Dendritic cell treated with granulocyte-macrophage colony-stimulating factor and Interleukin-4, amounts not matched to agents 40 ng/mL and 50 ng/mL, for 4 days (primary cell): ENCODE measurements around the gene FHOD3.
"Not testable (repeated sequence)": the region's sequence is repeated elsewhere in the genome, so short reads cannot be mapped to it uniquely, and the experiment has no call there.

ENCODE experiments used
- H3K27ac Mint-ChIP-seq: one replicate; pipeline ENCODE4 v1.8.0; 2022; ENCODE audit warnings: mild to moderate bottlenecking, mixed read lengths
- H3K27me3 Mint-ChIP-seq: one replicate; pipeline ENCODE4 v1.8.0; 2022; ENCODE audit warnings: mild to moderate bottlenecking, mixed read lengths
- H3K36me3 Mint-ChIP-seq: one replicate; pipeline ENCODE4 v1.8.0; 2022; ENCODE audit warnings: low read depth, mixed read lengths
- H3K4me1 Mint-ChIP-seq: one replicate; pipeline ENCODE4 v1.8.0; 2022; ENCODE audit warnings: low read depth, mixed read lengths
- H3K4me3 Mint-ChIP-seq: one replicate; pipeline ENCODE4 v1.8.0; 2022; ENCODE audit warnings: mild to moderate bottlenecking, moderate library complexity, mixed read lengths
- H3K9me3 Mint-ChIP-seq: one replicate; pipeline ENCODE4 v1.8.0; 2022; ENCODE audit warnings: mixed read lengths
- intact Hi-C: fragments of 100-400 bp; cut with micrococcal nuclease; formaldehyde crosslinking; loops from one replicate; pipeline ENCODE4 v1.15.0; 2022

Gene FHOD3

GRCh38 chr18:36460324-36460850, 162.9 kb downstream of the FHOD3 start:
- H3K9me3 Mint-ChIP-seq, result no peaks in the 10 kb centered on the region
- H3K36me3 Mint-ChIP-seq, result no peaks in the 10 kb centered on the region
- no peak overlapping the region for H3K4me3 Mint-ChIP-seq
- no peak overlapping the region for H3K27ac Mint-ChIP-seq
- intact Hi-C loops, result no loop called here
- H3K27me3 Mint-ChIP-seq, result peaks cover 2% of the 10 kb centered on the region
- H3K4me1 Mint-ChIP-seq, result no peaks in the 10 kb centered on the region

- Mint-ChIP-seq H3K27ac (no peak overlapping the region), H3K9me3 (no peaks in the 10 kb centered on the region), H3K4me1 (no peaks in the 10 kb centered on the region), H3K4me3 (no peak overlapping the region), H3K27me3 (peaks cover 2% of the 10 kb centered on the region), H3K36me3 (no peaks in the 10 kb centered on the region)
- intact Hi-C loops, result no loop called here
These were observed 163.3 kb downstream of the FHOD3 start for GRCh38 chr18:36460854-36461253.

- Mint-ChIP-seq H3K4me1 (no peaks in the 10 kb centered on the region), H3K27ac (no peak overlapping the region), H3K36me3 (no peaks in the 10 kb centered on the region), H3K9me3 (no peaks in the 10 kb centered on the region), H3K4me3 (no peak overlapping the region), H3K27me3 (peaks cover 2% of the 10 kb centered on the region)
- intact Hi-C loops, result no loop called here
These were observed 164.1 kb downstream of the FHOD3 start for GRCh38 chr18:36461551-36461987.

- H3K4me3 Mint-ChIP-seq, H3K27me3 Mint-ChIP-seq, H3K27ac Mint-ChIP-seq, H3K9me3 Mint-ChIP-seq, H3K4me1 Mint-ChIP-seq, intact Hi-C loops, H3K36me3 Mint-ChIP-seq: not testable (repeated sequence)
These were observed 166.0 kb downstream of the FHOD3 start for GRCh38 chr18:36463516-36463915.

GRCh38 chr18:36464126-36464651, 166.7 kb downstream of the FHOD3 start:
- intact Hi-C loops, result no loop called here
- no peaks in the 10 kb centered on the region for H3K9me3 Mint-ChIP-seq

GRCh38 chr18:36465276-36465675, 167.8 kb downstream of the FHOD3 start:
- no peak overlapping the region for H3K27ac Mint-ChIP-seq
- H3K4me3 Mint-ChIP-seq, result no peak overlapping the region
- intact Hi-C loops, result no loop called here
- H3K9me3 Mint-ChIP-seq, result no peaks in the 10 kb centered on the region
- H3K27me3 Mint-ChIP-seq, result no peaks in the 10 kb centered on the region
- no peaks in the 10 kb centered on the region for H3K4me1 Mint-ChIP-seq
- no peaks in the 10 kb centered on the region for H3K36me3 Mint-ChIP-seq

More at GRCh38 chr18:36464126-36464651, 166.7 kb downstream of the FHOD3 start:
- Mint-ChIP-seq H3K27me3 (no peaks in the 10 kb centered on the region), H3K4me1 (no peaks in the 10 kb centered on the region), H3K27ac (no peak overlapping the region), H3K36me3 (no peaks in the 10 kb centered on the region), H3K4me3 (no peak overlapping the region)

- no peaks in the 10 kb centered on the region for H3K36me3 Mint-ChIP-seq
- H3K27ac Mint-ChIP-seq, result no peak overlapping the region
- intact Hi-C loops, result no loop called here
- no peaks in the 10 kb centered on the region for H3K9me3 Mint-ChIP-seq
- H3K4me3 Mint-ChIP-seq, result no peak overlapping the region
- H3K27me3 Mint-ChIP-seq, result no peaks in the 10 kb centered on the region
- H3K4me1 Mint-ChIP-seq, result no peaks in the 10 kb centered on the region
These were observed 168.5 kb downstream of the FHOD3 start for GRCh38 chr18:36465970-36466369.

- H3K9me3 Mint-ChIP-seq, result no peaks in the 10 kb centered on the region
- H3K27me3 Mint-ChIP-seq, result no peaks in the 10 kb centered on the region
- no peaks in the 10 kb centered on the region for H3K36me3 Mint-ChIP-seq
- H3K4me3 Mint-ChIP-seq, result no peak overlapping the region
- intact Hi-C loops, result no loop called here
- no peaks in the 10 kb centered on the region for H3K4me1 Mint-ChIP-seq
- H3K27ac Mint-ChIP-seq, result no peak overlapping the region
These were observed 170.1 kb downstream of the FHOD3 start for GRCh38 chr18:36467614-36468013.

GRCh38 chr18:36468161-36468560, 170.6 kb downstream of the FHOD3 start:
- H3K27me3 Mint-ChIP-seq, result no peaks in the 10 kb centered on the region
- intact Hi-C loops, result no loop called here

GRCh38 chr18:36469461-36469860, 171.9 kb downstream of the FHOD3 start:
- Mint-ChIP-seq H3K27ac (no peak overlapping the region), H3K27me3 (no peaks in the 10 kb centered on the region), H3K9me3 (no peaks in the 10 kb centered on the region), H3K4me3 (no peak overlapping the region), H3K36me3 (no peaks in the 10 kb centered on the region), H3K4me1 (no peaks in the 10 kb centered on the region)
- intact Hi-C loops, result no loop called here

More at GRCh38 chr18:36468161-36468560, 170.6 kb downstream of the FHOD3 start:
- H3K9me3 Mint-ChIP-seq, result no peaks in the 10 kb centered on the region
- H3K4me1 Mint-ChIP-seq, result no peaks in the 10 kb centered on the region
- no peak overlapping the region for H3K27ac Mint-ChIP-seq
- no peak overlapping the region for H3K4me3 Mint-ChIP-seq
- no peaks in the 10 kb centered on the region for H3K36me3 Mint-ChIP-seq

- Mint-ChIP-seq H3K4me3 (no peak overlapping the region), H3K9me3 (no peaks in the 10 kb centered on the region), H3K36me3 (no peaks in the 10 kb centered on the region), H3K27me3 (no peaks in the 10 kb centered on the region), H3K4me1 (no peaks in the 10 kb centered on the region), H3K27ac (no peak overlapping the region)
- intact Hi-C loops, result no loop called here
These were observed 173.4 kb downstream of the FHOD3 start for GRCh38 chr18:36470896-36471295.

GRCh38 chr18:36471393-36471792, 173.9 kb downstream of the FHOD3 start:
- no peaks in the 10 kb centered on the region for H3K9me3 Mint-ChIP-seq
- no peak overlapping the region for H3K4me3 Mint-ChIP-seq
- H3K36me3 Mint-ChIP-seq, result no peaks in the 10 kb centered on the region
- intact Hi-C loops, result no loop called here
- no peaks in the 10 kb centered on the region for H3K4me1 Mint-ChIP-seq
- no peak overlapping the region for H3K27ac Mint-ChIP-seq
- no peaks in the 10 kb centered on the region for H3K27me3 Mint-ChIP-seq

GRCh38 chr18:36476433-36476832, 178.9 kb downstream of the FHOD3 start:
- Mint-ChIP-seq H3K36me3 (no peaks in the 10 kb centered on the region), H3K4me3 (no peak overlapping the region), H3K27ac (no peak overlapping the region), H3K4me1 (no peaks in the 10 kb centered on the region), H3K9me3 (no peaks in the 10 kb centered on the region), H3K27me3 (no peaks in the 10 kb centered on the region)
- intact Hi-C loops, result no loop called here

- Mint-ChIP-seq H3K27ac (no peak overlapping the region), H3K9me3 (no peaks in the 10 kb centered on the region), H3K27me3 (no peaks in the 10 kb centered on the region), H3K4me3 (no peak overlapping the region), H3K36me3 (no peaks in the 10 kb centered on the region), H3K4me1 (no peaks in the 10 kb centered on the region)
- intact Hi-C loops, result no loop called here
These were observed 180.3 kb downstream of the FHOD3 start for GRCh38 chr18:36477776-36478175.

- Mint-ChIP-seq H3K27me3 (no peaks in the 10 kb centered on the region), H3K4me1 (no peaks in the 10 kb centered on the region), H3K4me3 (no peak overlapping the region), H3K36me3 (no peaks in the 10 kb centered on the region), H3K9me3 (no peaks in the 10 kb centered on the region), H3K27ac (no peak overlapping the region)
- intact Hi-C loops, result no loop called here
These were observed 183.7 kb downstream of the FHOD3 start for GRCh38 chr18:36481201-36481657.
